ENCODE measurements around the gene GREB1L.

- TF ChIP-seq DRAP1 (CRISPR knock-in tag; IDR thresholded peaks at IDR 0.05) (no peak), EZH2 (conservative IDR thresholded peaks at IDR 0.05; ENCODE audit: low read depth, low read length) (no peak), TAF1 (CRISPR knock-in tag; IDR thresholded peaks at IDR 0.05) (no peak), PREB (CRISPR knock-in tag; IDR thresholded peaks at IDR 0.05) (no peak), POLR2A (IDR thresholded peaks at IDR 0.05; ENCODE audit: insufficient read depth in 1 of 2, low read depth in 2 of 2, low read length in 2 of 2) (no peak), CTCF (CRISPR knock-in tag; IDR thresholded peaks at IDR 0.05) (no peak), RNF2 (conservative IDR thresholded peaks at IDR 0.05; ENCODE audit: low read depth) (no peak)
These were observed 19.3 kb downstream of the GREB1L start for GRCh38 chr18:21261352-21261751.

Data from HepG2 (cell line).